HG03354 (cell line): ENCODE measurements around the gene SPOP.
"Not testable (repeated sequence)": the region's sequence is repeated elsewhere in the genome, so short reads cannot be mapped to it uniquely, and the experiment has no call there.

Source experiments
- ATAC-seq: cut with Tn5 transposase; IDR thresholded peaks from one replicate; pipeline ENCODE4 v1.9.1; 2021; ENCODE audit warnings: mild to moderate bottlenecking; ENCODE audit not compliant: unreplicated experiment, poor library complexity, severe bottlenecking

SPOP gene

DNA sequence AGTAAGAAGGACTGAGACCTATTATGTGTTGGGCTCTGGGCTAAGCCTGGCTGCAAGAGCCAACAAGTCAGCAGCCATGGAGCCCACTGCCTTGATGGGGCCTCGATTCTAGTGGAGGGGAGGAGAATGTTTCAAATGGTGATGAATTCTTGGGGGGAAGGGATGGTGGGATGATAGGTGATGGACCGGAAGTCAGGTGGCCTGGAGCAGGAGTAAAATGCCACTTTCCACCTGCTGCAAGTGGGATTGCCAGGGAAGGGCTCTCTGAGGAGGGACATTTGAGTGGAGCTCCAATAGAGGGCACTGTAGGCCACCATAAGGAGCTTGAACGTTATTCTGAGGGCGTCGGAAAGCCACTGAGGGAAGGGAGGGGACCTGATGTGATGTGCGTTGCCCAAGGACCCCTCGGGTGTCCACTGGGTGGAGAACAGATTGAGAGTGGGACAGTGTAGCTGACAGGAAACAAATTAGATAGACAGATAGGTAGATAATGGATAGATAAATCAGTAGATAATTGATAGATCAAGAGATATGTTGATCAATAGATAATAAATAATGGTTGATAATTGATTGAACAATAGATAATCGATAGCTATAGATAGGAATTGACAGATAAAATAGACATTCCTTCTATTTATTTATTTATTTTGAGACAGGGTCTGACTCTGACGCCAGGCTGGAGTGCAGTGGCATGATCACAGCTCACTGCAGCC lies 120.4 kb downstream of the SPOP start:
- no peak for ATAC-seq

GRCh38 chr17:49556223-49556943 lies 121.5 kb downstream of the SPOP start:
- peak; percentile 57 for ATAC-seq

DNA sequence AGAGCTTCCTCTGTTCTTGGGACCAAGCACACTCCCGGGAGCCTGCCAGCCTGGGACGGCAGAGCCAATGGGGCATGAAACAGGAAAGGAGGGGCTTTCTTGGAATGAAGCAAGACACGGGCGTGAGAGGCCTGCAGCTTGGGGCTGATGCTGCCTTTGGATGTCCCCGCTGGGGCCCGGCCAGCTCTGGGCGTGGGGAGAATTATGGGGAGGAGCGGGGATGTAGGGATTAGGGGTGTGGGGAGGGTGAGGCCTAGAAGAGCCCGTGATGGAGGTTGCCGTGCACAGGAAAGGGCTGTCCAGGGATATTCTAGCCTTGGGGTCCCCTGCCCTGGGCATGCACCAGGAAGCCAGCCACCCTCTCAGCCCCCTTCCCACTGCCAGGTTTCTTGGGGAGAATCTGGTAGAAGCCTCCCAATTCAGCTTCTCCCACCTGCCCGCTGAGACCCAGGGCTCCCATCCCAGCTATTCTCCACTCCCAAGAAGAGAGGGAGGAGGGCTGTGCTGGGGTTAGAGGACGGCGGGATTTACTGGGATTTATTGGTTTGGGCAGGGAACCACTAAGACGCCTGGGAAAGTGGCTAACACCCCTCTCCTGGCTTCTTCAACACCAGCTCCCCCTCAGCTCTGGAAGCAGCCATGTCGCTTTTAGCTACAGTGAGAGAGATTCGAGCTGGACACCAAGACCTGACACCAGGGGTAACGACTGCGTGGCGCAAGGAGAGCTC lies 122.2 kb downstream of the SPOP start:
- ATAC-seq: no peak

DNA sequence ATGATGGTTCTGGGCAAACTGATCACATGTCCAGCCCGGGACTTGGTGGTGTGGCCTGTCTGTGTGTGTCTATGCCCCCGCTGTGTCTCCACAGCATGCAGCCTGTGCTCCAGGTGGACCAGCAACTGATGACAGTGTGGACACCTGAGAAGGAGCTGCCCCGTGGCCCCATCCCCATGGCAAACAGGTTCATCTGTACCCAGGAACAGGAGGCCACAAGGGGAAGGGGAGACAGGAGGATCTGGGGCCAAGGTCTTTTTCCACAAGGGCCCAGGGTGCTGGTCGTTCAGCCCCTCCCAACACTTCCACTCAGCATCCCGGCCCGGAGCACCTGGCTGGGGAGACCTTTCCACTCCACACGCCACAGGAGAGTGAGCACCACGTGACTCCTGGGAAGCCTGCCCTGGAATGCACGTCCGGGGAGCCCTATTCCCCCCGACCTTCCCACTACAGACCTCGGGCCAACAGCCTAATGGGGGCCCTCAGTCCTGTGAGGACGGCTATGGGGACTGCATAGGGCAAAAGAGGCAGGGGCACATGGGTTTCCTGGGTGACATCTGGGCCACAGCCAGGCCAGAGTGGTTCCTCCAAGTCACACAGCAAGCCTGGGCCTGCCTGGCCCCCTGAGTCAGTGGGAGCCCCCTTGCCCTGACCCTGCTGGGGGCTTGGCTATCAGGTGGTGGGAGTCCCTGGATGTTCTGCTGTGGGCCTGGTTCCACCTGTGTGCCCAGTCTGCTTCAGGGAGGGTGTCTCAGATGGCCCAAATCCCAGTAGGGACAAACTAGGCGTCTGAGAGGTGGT lies 123.0 kb downstream of the SPOP start:
- no peak for ATAC-seq

GRCh38 chr17:49553676-49554335 lies 124.1 kb downstream of the SPOP start:
- ATAC-seq: no peak

DNA sequence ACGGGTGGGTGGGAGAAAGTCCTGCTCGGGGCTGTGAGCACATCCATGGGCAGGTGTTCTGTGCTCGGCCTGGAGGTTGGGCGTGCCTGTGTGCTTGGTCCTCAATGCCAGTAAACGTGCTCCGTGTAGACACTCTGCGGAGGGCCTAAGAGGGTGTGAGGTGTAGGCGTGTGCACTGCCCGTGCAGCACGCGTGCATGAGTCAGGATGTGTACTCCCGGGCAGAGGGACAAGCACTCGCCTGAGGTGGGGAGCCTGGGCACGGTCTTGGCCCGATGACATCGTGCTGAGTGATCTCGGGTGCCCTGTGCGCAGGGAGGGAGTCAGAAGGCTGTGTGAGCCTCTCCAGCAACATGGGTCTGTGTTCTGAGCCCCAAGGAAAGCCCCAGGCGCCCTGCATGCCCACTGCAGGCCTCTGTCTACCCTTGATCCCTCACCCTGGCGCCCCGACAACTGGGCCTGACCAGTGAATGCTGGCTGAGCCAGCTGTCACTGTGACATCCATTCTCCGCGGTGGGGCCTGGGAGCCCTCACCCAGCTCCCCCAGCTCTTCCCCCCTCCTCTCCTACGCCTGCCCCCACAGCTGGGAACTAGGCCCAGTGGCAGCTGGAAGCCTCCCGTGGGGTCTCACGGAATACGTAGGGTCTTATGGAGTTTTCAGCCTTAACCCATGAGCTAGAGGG lies 125.7 kb downstream of the SPOP start:
- no peak for ATAC-seq

DNA sequence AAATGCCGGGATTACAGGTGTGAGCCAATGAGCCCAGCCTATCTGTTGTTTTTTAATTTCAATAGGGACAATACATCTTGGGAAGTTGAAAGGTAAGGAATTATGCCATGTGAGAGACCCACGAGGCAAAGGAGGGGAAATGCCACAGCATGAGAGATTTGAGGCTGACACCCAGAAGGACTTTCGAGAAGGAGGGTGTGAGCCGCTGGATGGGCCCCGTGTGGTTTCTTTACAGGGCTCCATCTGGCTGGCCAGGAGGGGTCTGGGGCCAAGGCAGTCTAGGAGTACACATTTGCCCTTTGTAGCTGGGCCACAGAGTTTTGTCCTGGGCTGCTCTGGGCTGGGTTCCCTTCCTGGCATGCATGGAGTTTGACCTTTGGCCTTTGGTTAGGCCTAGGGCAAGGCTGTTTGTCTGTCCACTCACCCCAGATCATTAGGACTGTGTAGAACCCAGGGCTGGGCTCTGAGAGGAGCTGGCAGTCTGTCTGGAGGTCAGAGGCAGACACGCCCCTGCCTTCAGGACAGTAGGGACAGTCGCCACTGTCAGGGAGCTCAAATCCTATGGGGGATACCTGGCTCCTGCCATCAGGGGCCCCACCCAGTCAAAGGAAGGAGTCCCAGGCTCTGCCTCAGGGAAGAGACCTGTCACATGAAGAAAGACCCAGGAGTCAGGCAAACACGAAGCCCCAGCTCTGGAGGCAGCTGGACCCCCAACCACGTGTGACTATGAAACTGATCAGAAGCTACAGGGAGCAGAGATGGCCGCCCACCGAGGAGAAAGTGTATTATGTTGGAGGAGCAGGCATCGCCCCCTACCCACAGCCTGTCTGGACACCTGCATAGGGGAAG lies 126.5 kb downstream of the SPOP start:
- no peak for ATAC-seq

DNA sequence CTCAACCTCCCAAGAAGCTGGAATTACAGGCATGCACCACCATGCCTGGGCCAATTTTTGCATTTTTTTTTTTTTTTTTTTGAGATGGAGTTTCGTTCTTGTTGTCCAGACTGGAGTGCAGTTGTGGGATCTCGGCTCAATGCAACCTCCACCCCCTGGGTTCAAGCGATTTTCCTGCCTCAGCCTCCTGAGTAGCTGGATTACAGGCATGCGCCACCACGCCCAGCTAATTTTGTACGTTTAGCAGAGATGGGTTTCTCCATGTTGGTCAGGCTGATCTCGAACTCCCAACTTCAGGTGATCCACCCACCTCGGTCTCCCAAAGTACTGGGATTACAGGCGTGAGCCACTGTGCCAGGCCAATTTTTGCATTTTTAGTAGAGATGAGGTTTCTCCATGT lies 127.1 kb downstream of the SPOP start:
- ATAC-seq: not testable (repeated sequence)

- no peak for ATAC-seq
These were observed 127.9 kb downstream of the SPOP start for GRCh38 chr17:49549691-49550678.

DNA sequence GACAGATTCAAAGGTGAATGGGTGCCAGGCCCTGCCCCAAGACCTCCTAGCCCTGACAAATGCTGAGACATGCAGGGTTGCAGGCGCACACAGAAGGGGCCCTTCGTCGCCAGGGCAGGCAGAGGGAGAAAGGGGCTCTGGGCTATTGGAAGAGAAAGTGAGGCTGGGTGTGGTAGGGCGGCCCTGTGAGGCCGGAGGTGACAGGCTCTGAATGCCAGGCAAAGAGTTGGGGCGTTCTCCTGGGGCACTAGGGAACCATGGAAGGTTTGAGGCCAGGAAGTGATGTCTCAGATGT lies 128.6 kb downstream of the SPOP start:
- ATAC-seq: no peak
